ENCODE data around the gene FKBP5. TPM values are rescaled to one million over a fixed set of nuclear protein-coding genes. Genes with fewer than 3 reads are reported as not detected.

Gene FKBP5
- 14.5 and 27.1 TPM in 2 replicates for total RNA-seq

GRCh38 chr6:35688605-35689322 lies at the start of gene FKBP5:
Gene FKBP5 (minus strand): TSS chr6:35688915. CDS start chr6:35642824, 46,091 bp downstream.

GRCh38 chr6:35736982-35737412 lies 48.3 kb upstream of the FKBP5 start, which contains the start of gene ARMC12:
Gene ARMC12 (plus strand): TSS chr6:35737032. CDS start chr6:35737109, 77 bp downstream.

Other genes starting within 250 kb of the FKBP5 start
- 10.4 and 13.5 TPM in 2 replicates for gene FANCE, start 236.6 kb downstream of the FKBP5 start, total RNA-seq
- gene RPL10A, start 220.5 kb downstream of the FKBP5 start, total RNA-seq = 1,320 and 1,664 TPM in 2 replicates
- gene TEAD3, start 191.8 kb downstream of the FKBP5 start, total RNA-seq = 12.5 and 14.2 TPM in 2 replicates
- under 0.01 TPM in 1 of 2 replicates, not detected in the other for gene TULP1, start 176.0 kb downstream of the FKBP5 start, total RNA-seq
- gene ARMC12, start 48.1 kb upstream of the FKBP5 start, total RNA-seq = 0.22 and 0.25 TPM in 2 replicates
- not detected in 2 replicates for gene CLPSL2, start 87.7 kb upstream of the FKBP5 start, total RNA-seq
- not detected in 2 replicates for gene CLPSL1, start 92.1 kb upstream of the FKBP5 start, total RNA-seq
- not detected in 2 replicates for gene CLPS, start 108.4 kb upstream of the FKBP5 start, total RNA-seq
- not detected in 2 replicates for gene LHFPL5, start 116.4 kb upstream of the FKBP5 start, total RNA-seq
- 59.9 and 111 TPM in 2 replicates for gene SRPK1, start 232.2 kb upstream of the FKBP5 start, total RNA-seq